Activated naive CD4-positive, alpha-beta T cell treated with anti-CD3 and anti-CD28 coated beads, Interleukin-2, amount 50 U/mL, for 16 hours (primary cell): Measurements from ENCODE around the gene CYP1A2.
A peak's percentile ranks its signal among the peaks of the same experiment; 100 is the strongest.

Experiments
- DNase-seq: peaks from one replicate; pipeline ENCODE4 v3.0.0-alpha.2; 2020

The CYP1A2 gene

GRCh38 chr15:74790080-74790916 lies 41.7 kb downstream of the CYP1A2 start:
- no peak for DNase-seq

GRCh38 chr15:74791007-74791406 lies 42.4 kb downstream of the CYP1A2 start:
- no peak for DNase-seq

DNA sequence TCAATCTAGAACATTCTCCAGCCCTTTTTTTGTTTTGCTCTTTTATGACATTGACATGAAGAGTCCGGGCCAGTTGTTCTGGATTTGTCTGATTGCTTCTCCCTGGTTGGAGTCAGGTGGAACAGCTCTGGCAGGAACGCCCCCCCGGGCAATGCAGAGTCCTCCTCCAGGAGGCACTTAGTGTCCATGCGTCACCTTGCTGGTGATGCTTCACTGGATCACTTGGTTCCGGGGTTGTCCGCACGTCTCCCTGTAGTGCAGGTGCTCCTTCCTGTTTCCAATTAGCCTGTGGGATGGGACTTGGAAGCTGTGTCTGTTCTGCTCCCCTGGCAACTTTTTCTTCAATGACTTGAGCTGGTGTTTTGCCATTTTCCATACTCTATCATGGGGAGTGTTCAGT lies 43.0 kb downstream of the CYP1A2 start:
- no peak for DNase-seq

GRCh38 chr15:74792227-74793016 lies 43.8 kb downstream of the CYP1A2 start:
- DNase-seq, result no peak

DNA sequence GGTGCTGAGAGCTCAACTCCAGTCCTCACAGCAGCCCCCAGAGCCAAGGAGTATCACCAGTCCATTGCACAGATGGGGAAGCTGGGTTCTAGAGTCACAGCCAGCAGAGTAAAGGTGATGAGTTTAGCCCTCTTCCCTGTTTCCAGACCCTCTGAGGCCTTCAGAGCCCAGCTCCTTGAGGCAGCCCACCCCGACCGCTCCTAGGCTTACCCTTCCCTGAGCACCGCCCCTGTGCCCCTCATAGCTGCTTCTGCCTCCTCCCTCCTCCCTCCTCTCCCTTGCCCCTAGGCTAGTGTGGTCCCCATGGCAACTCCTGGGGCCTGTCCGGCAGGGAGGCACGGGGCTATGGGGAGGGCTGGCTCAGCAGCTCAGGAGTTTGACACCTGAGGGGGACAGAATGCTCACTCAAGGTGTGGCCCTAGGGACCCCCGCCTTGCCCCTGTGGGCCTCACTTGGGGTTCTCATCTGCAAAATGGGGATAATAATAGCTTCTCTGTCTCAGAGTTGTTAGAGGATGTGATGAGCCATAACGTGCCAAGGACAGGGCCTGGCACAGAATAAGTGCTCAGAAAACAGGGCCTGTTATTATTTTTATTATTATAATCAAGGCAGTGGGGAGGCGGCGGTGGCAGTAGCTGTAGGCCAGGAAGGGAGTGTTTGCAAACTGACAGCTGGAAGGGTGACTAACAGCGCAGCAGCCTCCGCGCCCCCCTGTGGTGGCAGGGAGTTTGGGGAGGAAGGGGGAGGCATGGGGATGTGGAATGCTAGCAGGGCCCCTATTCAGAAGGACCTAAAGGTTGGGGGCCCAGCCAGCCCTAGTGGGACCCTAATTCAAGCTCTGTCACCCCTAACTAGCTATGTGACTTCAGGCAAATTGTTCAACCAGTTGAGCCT lies 44.7 kb downstream of the CYP1A2 start:
- peak; percentile 75 for DNase-seq

- no peak for DNase-seq
Observed at GRCh38 chr15:74794248-74794969, 45.8 kb downstream of the CYP1A2 start.

- DNase-seq, result no peak
Observed at GRCh38 chr15:74794970-74795349, 46.3 kb downstream of the CYP1A2 start.

- peak; percentile 54 for DNase-seq
Observed at GRCh38 chr15:74795966-74796625, 47.5 kb downstream of the CYP1A2 start.

- DNase-seq, result no peak
Observed at GRCh38 chr15:74798388-74799254, 50.0 kb downstream of the CYP1A2 start.

DNA sequence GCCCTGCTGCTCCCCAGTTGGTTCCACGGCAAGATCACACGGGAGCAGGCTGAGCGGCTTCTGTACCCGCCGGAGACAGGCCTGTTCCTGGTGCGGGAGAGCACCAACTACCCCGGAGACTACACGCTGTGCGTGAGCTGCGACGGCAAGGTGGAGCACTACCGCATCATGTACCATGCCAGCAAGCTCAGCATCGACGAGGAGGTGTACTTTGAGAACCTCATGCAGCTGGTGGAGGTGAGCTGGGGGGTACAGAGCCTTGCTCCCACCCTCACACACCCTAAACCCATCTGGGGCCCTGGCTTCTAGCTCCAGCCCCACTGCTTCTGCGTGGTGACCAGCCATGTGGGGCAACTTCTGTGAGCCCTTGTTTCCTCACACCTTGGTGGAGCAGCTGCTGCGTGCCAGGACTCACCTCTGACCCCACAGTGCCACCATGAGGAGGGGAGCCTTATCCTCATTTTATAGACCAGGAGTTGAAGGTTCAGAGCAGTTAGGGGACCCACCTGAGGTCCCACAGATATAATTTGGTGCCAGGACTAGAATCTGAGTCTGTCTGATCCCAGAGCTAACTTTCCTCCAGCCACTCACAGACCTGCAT lies 50.7 kb downstream of the CYP1A2 start:
- no peak for DNase-seq

DNA sequence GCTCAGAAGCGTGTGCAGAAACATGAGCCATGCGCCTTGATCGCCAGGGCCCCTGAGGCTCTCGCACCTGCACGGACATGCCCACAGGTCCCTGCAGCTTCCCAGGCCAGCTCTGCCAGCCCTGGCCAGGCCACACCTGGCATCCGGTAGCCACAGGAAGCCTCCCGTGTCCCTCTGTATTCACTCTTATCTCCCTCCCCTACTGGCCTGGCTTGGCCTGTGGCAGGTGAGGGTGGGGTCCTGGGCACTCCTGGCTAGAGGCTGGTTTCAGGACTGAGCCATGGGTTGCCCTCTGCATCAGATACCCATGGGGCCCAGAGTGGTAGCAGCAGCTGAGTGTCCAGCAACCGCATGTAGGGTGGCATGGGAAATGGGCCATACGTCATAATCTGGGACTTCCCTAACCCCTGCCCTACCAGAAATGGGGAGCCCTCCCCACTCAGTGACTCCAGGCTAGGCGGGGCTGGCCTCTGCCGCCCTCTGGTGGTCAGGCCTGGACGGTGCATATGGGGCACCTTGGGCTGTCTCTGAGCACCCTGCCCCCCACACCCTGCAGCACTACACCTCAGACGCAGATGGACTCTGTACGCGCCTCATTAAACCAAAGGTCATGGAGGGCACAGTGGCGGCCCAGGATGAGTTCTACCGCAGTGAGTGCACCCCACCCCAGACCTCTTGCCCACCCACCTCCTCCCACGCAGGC lies 51.4 kb downstream of the CYP1A2 start:
- DNase-seq, result peak; percentile 84

- DNase-seq, result no peak
Observed at GRCh38 chr15:74800559-74801094, 52.0 kb downstream of the CYP1A2 start.

DNA sequence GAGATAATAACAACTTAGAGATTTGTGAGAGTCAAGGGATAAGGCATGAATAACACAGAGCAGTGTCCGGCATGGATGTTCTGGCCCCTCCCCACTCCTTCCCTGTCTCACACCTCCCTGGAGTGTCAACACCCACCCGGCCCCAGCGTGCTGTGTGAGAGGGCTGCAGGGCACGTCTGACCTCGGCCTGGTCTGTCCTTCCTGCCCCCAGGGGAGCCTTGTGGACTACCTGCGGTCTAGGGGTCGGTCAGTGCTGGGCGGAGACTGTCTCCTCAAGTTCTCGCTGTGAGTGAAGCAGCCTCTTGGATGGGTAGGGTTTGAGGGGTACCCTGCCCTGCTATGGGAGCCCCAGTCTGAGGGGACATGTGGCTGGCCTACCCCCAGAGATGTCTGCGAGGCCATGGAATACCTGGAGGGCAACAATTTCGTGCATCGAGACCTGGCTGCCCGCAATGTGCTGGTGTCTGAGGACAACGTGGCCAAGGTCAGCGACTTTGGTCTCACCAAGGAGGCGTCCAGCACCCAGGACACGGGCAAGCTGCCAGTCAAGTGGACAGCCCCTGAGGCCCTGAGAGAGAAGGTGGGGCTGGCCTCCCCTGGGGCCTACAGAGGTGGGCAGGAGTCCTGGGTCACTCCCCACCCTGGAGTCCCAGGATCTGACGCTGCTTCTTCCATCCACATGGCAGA lies 52.8 kb downstream of the CYP1A2 start:
- DNase-seq, result no peak

GRCh38 chr15:74802290-74802689 lies 53.6 kb downstream of the CYP1A2 start:
- DNase-seq, result no peak

DNA sequence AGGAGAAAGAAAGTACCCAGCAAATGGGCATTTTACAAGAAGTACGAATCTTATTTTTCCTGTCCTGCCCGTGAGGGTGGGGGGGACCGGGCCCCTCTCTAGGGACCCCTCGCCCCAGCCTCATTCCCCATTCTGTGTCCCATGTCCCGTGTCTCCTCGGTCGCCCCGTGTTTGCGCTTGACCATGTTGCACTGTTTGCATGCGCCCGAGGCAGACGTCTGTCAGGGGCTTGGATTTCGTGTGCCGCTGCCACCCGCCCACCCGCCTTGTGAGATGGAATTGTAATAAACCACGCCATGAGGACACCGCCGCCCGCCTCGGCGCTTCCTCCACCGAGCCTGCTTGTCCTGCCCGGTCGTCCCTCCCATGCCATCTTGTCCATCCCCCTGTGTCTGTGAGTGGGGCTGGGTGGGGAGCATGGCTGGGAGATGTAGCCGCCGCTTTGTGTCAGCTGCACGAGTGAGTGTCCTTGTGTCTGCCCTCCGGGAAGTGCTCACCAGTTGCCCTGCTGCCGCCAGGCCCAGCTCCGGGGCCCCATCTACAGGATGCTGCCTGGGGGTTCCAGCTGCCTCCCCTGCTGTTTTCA lies 54.3 kb downstream of the CYP1A2 start:
- no peak for DNase-seq

DNA sequence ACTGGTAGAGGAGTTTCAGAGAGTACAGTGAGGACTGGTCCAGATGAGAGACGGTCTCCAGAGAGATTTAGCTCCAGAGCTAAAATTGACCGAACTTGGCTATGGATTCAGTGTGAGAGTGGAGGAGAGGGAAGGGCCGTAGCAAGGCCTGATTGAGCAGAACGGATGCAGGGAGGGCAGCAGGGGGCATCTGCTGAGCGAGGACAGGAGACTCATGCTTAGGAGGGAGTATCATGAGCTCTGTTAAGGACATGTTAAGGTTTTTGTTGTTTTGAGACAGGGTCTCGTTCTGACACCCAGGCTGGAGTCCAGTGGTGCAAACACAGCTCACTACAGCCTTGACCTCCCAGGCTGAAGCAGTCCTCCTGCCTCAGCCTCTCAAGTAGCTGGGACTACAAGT lies 56.3 kb downstream of the CYP1A2 start:
- no peak for DNase-seq
